GM18520 (cell line): ENCODE results near the gene ARG2.
"Not testable (repeated sequence)": the region's sequence is repeated elsewhere in the genome, so short reads cannot be mapped to it uniquely, and the experiment has no call there.

Source experiments
- ATAC-seq: cut with Tn5 transposase; IDR thresholded peaks from one replicate; pipeline ENCODE4 v1.9.1; 2021; ENCODE audit not compliant: unreplicated experiment

ARG2 gene

GRCh38 chr14:67584978-67585377 lies 34.7 kb upstream of the ARG2 start:
- ATAC-seq = no peak

GRCh38 chr14:67586369-67586768 lies 33.4 kb upstream of the ARG2 start:
- ATAC-seq = no peak

GRCh38 chr14:67589204-67589770 lies 30.4 kb upstream of the ARG2 start:
- no peak for ATAC-seq

- not testable (repeated sequence) for ATAC-seq
These were observed 26.1 kb upstream of the ARG2 start for GRCh38 chr14:67593650-67594049.

- no peak for ATAC-seq
These were observed 24.3 kb upstream of the ARG2 start for GRCh38 chr14:67595392-67595791.

GRCh38 chr14:67599698-67600561 lies 19.8 kb upstream of the ARG2 start, which contains the start of gene PIGH:
PIGH (minus strand) TSS chr14:67600268; CDS start chr14:67600203, 65 bp downstream.
- ATAC-seq = peak; percentile 87

- ATAC-seq = not testable (repeated sequence)
These were observed 19.2 kb upstream of the ARG2 start for GRCh38 chr14:67600562-67600974.

- ATAC-seq = no peak
These were observed 17.6 kb upstream of the ARG2 start for GRCh38 chr14:67602076-67602475.

- peak; percentile 38 for ATAC-seq
These were observed 16.6 kb upstream of the ARG2 start for GRCh38 chr14:67602995-67603545.

GRCh38 chr14:67607646-67608045 lies 12.1 kb upstream of the ARG2 start:
- ATAC-seq = no peak

GRCh38 chr14:67609642-67610310 lies 9.9 kb upstream of the ARG2 start:
- no peak for ATAC-seq

GRCh38 chr14:67610491-67610890 lies 9.2 kb upstream of the ARG2 start:
- ATAC-seq = no peak

GRCh38 chr14:67618617-67619063 lies 1.1 kb upstream of the ARG2 start:
- no peak for ATAC-seq

- ATAC-seq = no peak
These were observed 581 bp downstream of the ARG2 start for GRCh38 chr14:67620217-67620785.

- ATAC-seq = no peak
These were observed 3.0 kb downstream of the ARG2 start for GRCh38 chr14:67622675-67623074.

GRCh38 chr14:67623114-67623513 lies 3.4 kb downstream of the ARG2 start:
- ATAC-seq = no peak

GRCh38 chr14:67626131-67626530 lies 6.4 kb downstream of the ARG2 start:
- ATAC-seq = not testable (repeated sequence)

GRCh38 chr14:67627519-67627918 lies 7.8 kb downstream of the ARG2 start:
- ATAC-seq = no peak

- no peak for ATAC-seq
These were observed 10.5 kb downstream of the ARG2 start for GRCh38 chr14:67630186-67630585.

GRCh38 chr14:67630938-67631337 lies 11.2 kb downstream of the ARG2 start:
- ATAC-seq = no peak
